Measurements from ENCODE around the gene NOP53. TPM values are rescaled to one million over a fixed set of nuclear protein-coding genes. Genes with fewer than 3 reads are reported as not detected.
A peak's percentile ranks its signal among the peaks of the same experiment; 100 is the strongest.
"Not testable (repeated sequence)": the region's sequence is repeated elsewhere in the genome, so short reads cannot be mapped to it uniquely, and the experiment has no call there.

NOP53 gene
- total RNA-seq, 1 donor from 2014 or later: 266 TPM

DNA sequence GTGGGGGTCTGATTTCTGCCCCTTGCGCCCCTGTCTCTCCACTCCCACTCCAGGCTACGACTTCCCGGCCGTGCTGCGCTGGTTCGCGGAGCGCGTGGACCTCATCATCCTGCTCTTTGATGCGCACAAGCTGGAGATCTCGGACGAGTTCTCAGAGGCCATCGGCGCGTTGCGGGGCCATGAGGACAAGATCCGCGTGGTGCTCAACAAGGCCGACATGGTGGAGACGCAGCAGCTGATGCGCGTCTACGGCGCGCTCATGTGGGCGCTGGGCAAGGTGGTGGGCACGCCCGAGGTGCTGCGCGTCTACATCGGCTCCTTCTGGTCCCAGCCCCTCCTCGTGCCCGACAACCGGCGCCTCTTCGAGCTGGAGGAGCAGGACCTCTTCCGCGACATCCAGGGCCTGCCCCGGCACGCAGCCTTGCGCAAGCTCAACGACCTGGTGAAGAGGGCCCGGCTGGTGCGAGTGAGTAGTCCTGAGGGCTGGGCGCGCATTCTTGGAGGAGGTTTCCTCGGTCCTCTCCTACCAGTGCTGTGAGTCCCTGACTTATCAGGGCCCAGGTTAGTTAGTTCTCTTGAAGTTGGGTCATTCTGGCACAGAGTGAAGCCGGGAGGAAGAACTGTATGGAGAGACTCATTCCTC is 19.5 kb upstream of the NOP53 start:
- intact Hi-C loops (cut with micrococcal nuclease): no loop called here
- no peak for DNase-seq (ENCODE audit: low spot score)
- Mint-ChIP-seq H3K36me3 (ENCODE audit: low read depth) (no peaks in the 10 kb centered on the region), H3K9me3 (no peaks in the 10 kb centered on the region), H3K4me1 (ENCODE audit: low read depth) (peaks cover 14% of the 10 kb centered on the region), H3K4me3 (ENCODE audit: low read depth) (no peak overlapping the region), H3K27ac (no peak overlapping the region), H3K27me3 (ENCODE audit: low read depth) (peaks cover 4% of the 10 kb centered on the region)

- no peak for DNase-seq (ENCODE audit: low spot score)
- H3K9me3 Mint-ChIP-seq: no peaks in the 10 kb centered on the region
- intact Hi-C loops (cut with micrococcal nuclease): no loop called here
- no peak overlapping the region for H3K27ac Mint-ChIP-seq
- no peak overlapping the region for H3K4me3 Mint-ChIP-seq (ENCODE audit: low read depth)
- H3K27me3 Mint-ChIP-seq (ENCODE audit: low read depth): peaks cover 4% of the 10 kb centered on the region
- no peaks in the 10 kb centered on the region for H3K36me3 Mint-ChIP-seq (ENCODE audit: low read depth)
- peaks cover 14% of the 10 kb centered on the region for H3K4me1 Mint-ChIP-seq (ENCODE audit: low read depth)
Measured at GRCh38 chr19:47726467-47726866, 18.9 kb upstream of the NOP53 start.

GRCh38 chr19:47728295-47728694 is 17.1 kb upstream of the NOP53 start:
- DNase-seq (ENCODE audit: low spot score); H3K9me3 Mint-ChIP-seq; intact Hi-C loops (cut with micrococcal nuclease); H3K36me3 Mint-ChIP-seq (ENCODE audit: low read depth); H3K4me3 Mint-ChIP-seq (ENCODE audit: low read depth); H3K27me3 Mint-ChIP-seq (ENCODE audit: low read depth): not testable (repeated sequence)
- H3K27ac Mint-ChIP-seq: peak overlapping the region; percentile 14
- peaks cover 14% of the 10 kb centered on the region for H3K4me1 Mint-ChIP-seq (ENCODE audit: low read depth)

DNA sequence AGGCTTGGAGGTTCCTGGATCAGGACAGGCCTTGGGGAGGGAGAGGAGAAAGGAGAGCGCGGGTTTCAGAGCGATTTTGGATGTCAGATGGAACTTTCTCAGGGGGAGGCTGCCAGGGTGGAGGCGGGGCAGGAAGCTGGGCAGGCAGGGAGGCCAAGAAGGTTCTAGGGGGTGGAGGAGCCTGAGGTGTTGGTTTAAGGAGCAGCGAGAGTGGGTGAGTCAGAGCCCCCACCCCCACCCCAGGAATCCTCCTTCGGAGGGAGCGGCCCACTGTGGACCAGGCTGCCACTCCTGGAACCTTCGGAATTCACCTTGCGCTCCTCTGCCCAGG is 15.9 kb upstream of the NOP53 start:
- intact Hi-C loops (cut with micrococcal nuclease): no loop called here
- no peak for DNase-seq (ENCODE audit: low spot score)
- Mint-ChIP-seq H3K36me3 (ENCODE audit: low read depth) (no peaks in the 10 kb centered on the region), H3K9me3 (no peaks in the 10 kb centered on the region), H3K4me3 (ENCODE audit: low read depth) (peak overlapping the region; percentile 83), H3K27me3 (ENCODE audit: low read depth) (peaks cover 4% of the 10 kb centered on the region), H3K27ac (peak overlapping the region; percentile 60), H3K4me1 (ENCODE audit: low read depth) (peaks cover 14% of the 10 kb centered on the region)

GRCh38 chr19:47729799-47730520 is 15.4 kb upstream of the NOP53 start:
- intact Hi-C loops (cut with micrococcal nuclease): no loop called here

DNA sequence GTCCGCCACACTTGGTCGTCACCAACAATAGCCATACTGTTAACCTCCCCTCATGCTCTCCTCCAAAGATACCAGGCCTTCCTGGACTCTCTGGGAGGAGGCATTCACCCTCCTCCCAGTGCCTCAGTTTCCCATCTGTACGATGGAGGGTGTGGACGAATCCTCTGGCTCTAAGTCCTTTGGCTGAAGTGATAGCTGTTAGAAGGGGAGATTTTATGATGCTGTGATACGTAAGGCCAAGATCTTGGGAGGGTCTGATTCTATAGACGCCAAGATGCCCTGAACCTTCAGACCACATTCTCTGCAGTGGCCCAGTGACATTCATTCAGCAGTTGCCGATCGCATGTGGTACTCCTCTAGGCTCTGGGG is 14.8 kb upstream of the NOP53 start:
- Mint-ChIP-seq H3K4me1 (ENCODE audit: low read depth) (peaks cover 14% of the 10 kb centered on the region), H3K27me3 (ENCODE audit: low read depth) (peaks cover 4% of the 10 kb centered on the region), H3K27ac (no peak overlapping the region), H3K36me3 (ENCODE audit: low read depth) (no peaks in the 10 kb centered on the region), H3K4me3 (ENCODE audit: low read depth) (peak overlapping the region; percentile 83), H3K9me3 (no peaks in the 10 kb centered on the region)
- DNase-seq (ENCODE audit: low spot score): no peak
- intact Hi-C loops (cut with micrococcal nuclease): no loop called here

More at GRCh38 chr19:47729799-47730520, 15.4 kb upstream of the NOP53 start:
- peak overlapping the region; percentile 83 for H3K4me3 Mint-ChIP-seq (ENCODE audit: low read depth)
- no peaks in the 10 kb centered on the region for H3K9me3 Mint-ChIP-seq
- DNase-seq (ENCODE audit: low spot score): peak; percentile 43
- H3K27me3 Mint-ChIP-seq (ENCODE audit: low read depth): peaks cover 4% of the 10 kb centered on the region
- H3K4me1 Mint-ChIP-seq (ENCODE audit: low read depth): peaks cover 14% of the 10 kb centered on the region
- no peaks in the 10 kb centered on the region for H3K36me3 Mint-ChIP-seq (ENCODE audit: low read depth)
- H3K27ac Mint-ChIP-seq: peak overlapping the region; percentile 60

DNA sequence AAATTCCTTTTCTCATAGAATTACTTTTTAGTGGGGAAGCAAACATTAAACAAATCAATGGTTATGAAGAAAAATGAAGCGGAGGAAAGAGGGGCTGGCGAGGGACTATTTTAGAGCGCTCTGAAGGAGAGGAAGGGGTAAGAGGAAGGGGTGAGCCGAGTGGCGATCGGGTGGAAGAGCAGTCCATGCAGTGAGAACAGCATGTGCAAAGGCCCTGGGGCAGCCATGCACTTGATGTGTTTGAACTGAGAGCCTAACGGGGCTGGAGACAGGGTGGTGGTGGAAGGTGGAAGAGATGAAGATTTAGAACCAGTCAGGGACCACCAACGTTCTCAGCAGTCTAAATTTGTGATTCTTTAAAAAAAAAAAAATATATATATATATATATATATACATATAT is 14.4 kb upstream of the NOP53 start:
- H3K36me3 Mint-ChIP-seq (ENCODE audit: low read depth): no peaks in the 10 kb centered on the region
- intact Hi-C loops (cut with micrococcal nuclease): no loop called here
- H3K27ac Mint-ChIP-seq: no peak overlapping the region
- H3K9me3 Mint-ChIP-seq: no peaks in the 10 kb centered on the region
- no peak for DNase-seq (ENCODE audit: low spot score)
- H3K4me3 Mint-ChIP-seq (ENCODE audit: low read depth): no peak overlapping the region
- H3K4me1 Mint-ChIP-seq (ENCODE audit: low read depth): peaks cover 14% of the 10 kb centered on the region
- peaks cover 4% of the 10 kb centered on the region for H3K27me3 Mint-ChIP-seq (ENCODE audit: low read depth)

DNA sequence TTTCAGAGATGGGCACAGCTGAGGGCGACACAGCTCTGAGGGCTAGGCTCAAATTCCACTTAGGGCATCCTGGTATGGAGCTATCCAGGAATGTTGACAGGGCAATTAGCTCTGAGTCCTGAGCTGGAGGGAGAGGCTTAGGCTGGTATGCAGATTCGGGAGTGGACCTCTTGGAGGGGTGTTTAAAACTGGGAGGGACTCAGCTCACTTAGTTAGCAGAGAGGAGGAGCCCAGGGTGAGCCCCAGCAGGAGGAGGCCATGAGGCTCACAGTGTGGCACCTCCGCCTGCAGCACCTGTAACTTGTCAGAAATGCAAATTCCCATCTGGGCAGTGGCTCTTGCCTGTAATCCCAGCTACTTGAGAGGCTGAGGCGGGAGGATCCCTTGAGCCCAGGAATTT is 10.2 kb upstream of the NOP53 start:
- H3K4me1 Mint-ChIP-seq (ENCODE audit: low read depth): no peaks in the 10 kb centered on the region
- no peaks in the 10 kb centered on the region for H3K36me3 Mint-ChIP-seq (ENCODE audit: low read depth)
- intact Hi-C loops (cut with micrococcal nuclease): no loop called here

GRCh38 chr19:47740866-47741519 is 4.4 kb upstream of the NOP53 start:
- H3K27ac Mint-ChIP-seq: no peak overlapping the region
- no peaks in the 10 kb centered on the region for H3K9me3 Mint-ChIP-seq
- DNase-seq (ENCODE audit: low spot score): no peak
- intact Hi-C loops (cut with micrococcal nuclease): loop anchor here (5.0 to 10.0 kb wide), 2 partner anchors 136 to 224 kb away; partner anchors contain the start of genes BICRA and NAPA
- peaks cover 11% of the 10 kb centered on the region for H3K4me1 Mint-ChIP-seq (ENCODE audit: low read depth)
- H3K4me3 Mint-ChIP-seq (ENCODE audit: low read depth): no peak overlapping the region
- H3K36me3 Mint-ChIP-seq (ENCODE audit: low read depth): peaks cover 5% of the 10 kb centered on the region
- no peaks in the 10 kb centered on the region for H3K27me3 Mint-ChIP-seq (ENCODE audit: low read depth)

More for the DNA sequence above, 10.2 kb upstream of the NOP53 start:
- Mint-ChIP-seq H3K27me3 (ENCODE audit: low read depth) (no peaks in the 10 kb centered on the region), H3K9me3 (no peaks in the 10 kb centered on the region), H3K27ac (no peak overlapping the region), H3K4me3 (ENCODE audit: low read depth) (no peak overlapping the region)
- no peak for DNase-seq (ENCODE audit: low spot score)

GRCh38 chr19:47741544-47742140 is 3.7 kb upstream of the NOP53 start:
- peaks cover 11% of the 10 kb centered on the region for H3K4me1 Mint-ChIP-seq (ENCODE audit: low read depth)
- no peak overlapping the region for H3K27ac Mint-ChIP-seq
- DNase-seq (ENCODE audit: low spot score): no peak
- H3K27me3 Mint-ChIP-seq (ENCODE audit: low read depth): no peaks in the 10 kb centered on the region
- H3K9me3 Mint-ChIP-seq: no peaks in the 10 kb centered on the region
- intact Hi-C loops (cut with micrococcal nuclease): loop anchor here (5.0 to 10.0 kb wide), 2 partner anchors 137 to 224 kb away; partner anchors contain the start of genes BICRA and NAPA
- no peak overlapping the region for H3K4me3 Mint-ChIP-seq (ENCODE audit: low read depth)
- peaks cover 6% of the 10 kb centered on the region for H3K36me3 Mint-ChIP-seq (ENCODE audit: low read depth)

DNA sequence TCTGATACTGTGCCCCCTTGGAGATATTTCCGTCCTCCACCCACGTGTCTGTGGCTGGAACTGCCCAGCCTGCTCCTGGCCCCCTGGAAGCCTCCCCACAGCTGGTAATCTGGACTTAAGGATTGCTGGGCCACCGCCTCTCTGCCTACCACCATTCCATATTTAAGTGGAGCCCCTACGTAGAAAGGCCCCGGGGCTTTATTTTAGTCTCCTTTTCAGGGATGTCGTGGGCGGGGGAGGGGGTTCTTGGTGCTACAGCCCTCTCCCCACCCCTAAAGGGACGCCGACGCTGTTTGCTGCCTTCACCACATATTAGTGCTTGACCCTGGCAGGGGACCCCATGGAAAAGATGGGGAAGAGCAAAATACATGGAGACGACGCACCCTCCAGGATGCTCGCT is 2.7 kb upstream of the NOP53 start:
- Mint-ChIP-seq H3K27me3 (ENCODE audit: low read depth) (no peaks in the 10 kb centered on the region), H3K4me3 (ENCODE audit: low read depth) (peak overlapping the region; percentile 86), H3K36me3 (ENCODE audit: low read depth) (peaks cover 13% of the 10 kb centered on the region), H3K9me3 (no peaks in the 10 kb centered on the region), H3K27ac (no peak overlapping the region), H3K4me1 (ENCODE audit: low read depth) (peaks cover 13% of the 10 kb centered on the region)
- DNase-seq (ENCODE audit: low spot score): no peak
- intact Hi-C loops (cut with micrococcal nuclease): loop anchor here (1.0 to 10.0 kb wide), 3 partner anchors 29 to 225 kb away; partner anchors contain the start of genes BICRA, EHD2 and NAPA

DNA sequence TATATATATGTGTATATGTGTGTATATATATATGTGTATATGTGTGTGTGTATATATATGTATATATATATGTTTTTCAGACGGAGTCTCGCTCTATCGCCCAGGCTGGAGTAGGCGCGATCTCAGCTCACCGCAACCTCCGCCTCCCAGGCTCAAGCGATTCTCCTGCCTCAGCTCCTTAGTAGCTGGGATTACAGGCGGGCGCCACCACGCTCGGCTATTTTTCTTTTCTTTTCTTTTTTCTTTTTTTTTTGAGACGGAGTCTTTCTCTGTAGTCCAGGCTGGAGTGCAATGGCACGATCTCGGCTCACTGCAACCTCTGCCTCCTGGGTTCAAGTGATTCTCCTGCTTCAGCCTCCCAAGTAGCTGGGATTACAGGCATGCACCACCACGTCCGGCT is 783 bp downstream of the NOP53 start:
- Mint-ChIP-seq H3K4me1 (ENCODE audit: low read depth) (peaks cover 26% of the 10 kb centered on the region), H3K4me3 (ENCODE audit: low read depth) (peak overlapping the region; percentile 99), H3K27ac (peak overlapping the region; percentile 28), H3K36me3 (ENCODE audit: low read depth) (peaks cover 41% of the 10 kb centered on the region)
- DNase-seq (ENCODE audit: low spot score); H3K27me3 Mint-ChIP-seq (ENCODE audit: low read depth); H3K9me3 Mint-ChIP-seq: not testable (repeated sequence)
- intact Hi-C loops (cut with micrococcal nuclease): loop anchor here (10.0 kb wide), 1 partner anchor 141 kb away; the partner anchor contains the start of gene BICRA
